ENCODE measurements around the gene MAP3K9. TPM values are rescaled to one million over a fixed set of nuclear protein-coding genes. Genes with fewer than 3 reads are reported as not detected.

Gene MAP3K9
- total and polyA plus RNA-seq, 8 donors: 2.1 to 7.6 (median 4.9) TPM

DNA sequence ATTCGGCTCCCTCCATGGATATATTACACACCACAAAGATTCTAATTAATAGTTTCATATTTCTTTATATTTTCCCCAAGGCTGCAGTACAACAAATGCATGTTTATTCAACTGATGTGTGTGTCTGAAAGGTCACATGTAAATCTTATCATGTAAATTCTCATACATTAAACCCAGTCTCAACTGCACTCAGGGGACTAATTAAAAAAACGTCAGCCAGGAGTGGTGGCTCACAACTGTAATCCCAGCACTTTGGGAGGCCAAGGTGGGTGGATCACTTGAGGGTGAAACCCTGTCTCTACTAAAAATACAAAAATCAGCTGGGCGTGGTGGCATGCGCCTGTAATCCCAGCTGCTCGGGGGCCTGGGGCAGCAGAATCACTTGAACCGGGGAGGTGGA, 67.8 kb downstream of the MAP3K9 start:
- FAIRE-seq: no peak
- no peaks in the 10 kb centered on the region for H3K36me3 ChIP-seq

DNA sequence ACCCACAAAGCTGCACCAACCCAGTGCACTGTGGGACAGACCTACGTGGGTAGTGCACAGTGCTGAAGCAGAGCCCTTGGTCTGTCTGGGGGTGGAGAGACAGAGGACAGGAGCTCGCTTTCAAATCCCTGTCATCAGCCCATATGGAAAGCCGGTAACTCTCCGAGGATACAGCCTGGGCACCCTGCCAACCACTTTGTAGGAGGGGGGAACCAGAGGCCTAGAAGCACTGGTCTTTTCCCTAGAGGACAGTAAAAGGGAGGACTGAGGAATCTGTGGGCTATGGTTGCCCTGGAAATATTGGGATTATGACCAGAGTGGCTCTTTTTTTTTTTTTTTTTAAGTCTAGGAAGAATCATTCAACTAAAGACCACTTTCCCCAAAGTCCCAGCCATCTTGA, 74.3 kb downstream of the MAP3K9 start:
- ATAC-seq: no peak
- WGBS, 2 donors: 50 to 51% methylated on average over 4 of the region's 4 CpGs

More for the DNA sequence above, 67.8 kb downstream of the MAP3K9 start:
- no peak for DNase-seq
- ATAC-seq: no peak
- Histone ChIP-seq H3K4me1 (no peaks in the 10 kb centered on the region), H3K9me3 (no peaks in the 10 kb centered on the region), H3K4me3 (no peak overlapping the region), H3K27me3 (no peaks in the 10 kb centered on the region), H3K27ac (no peak overlapping the region)
- 86 to 87% methylated on average over 6 of the region's 6 CpGs for WGBS, 2 donors
- intact Hi-C loops (cut with DNase I): no loop called here
- TF ChIP-seq, protein P1, sequence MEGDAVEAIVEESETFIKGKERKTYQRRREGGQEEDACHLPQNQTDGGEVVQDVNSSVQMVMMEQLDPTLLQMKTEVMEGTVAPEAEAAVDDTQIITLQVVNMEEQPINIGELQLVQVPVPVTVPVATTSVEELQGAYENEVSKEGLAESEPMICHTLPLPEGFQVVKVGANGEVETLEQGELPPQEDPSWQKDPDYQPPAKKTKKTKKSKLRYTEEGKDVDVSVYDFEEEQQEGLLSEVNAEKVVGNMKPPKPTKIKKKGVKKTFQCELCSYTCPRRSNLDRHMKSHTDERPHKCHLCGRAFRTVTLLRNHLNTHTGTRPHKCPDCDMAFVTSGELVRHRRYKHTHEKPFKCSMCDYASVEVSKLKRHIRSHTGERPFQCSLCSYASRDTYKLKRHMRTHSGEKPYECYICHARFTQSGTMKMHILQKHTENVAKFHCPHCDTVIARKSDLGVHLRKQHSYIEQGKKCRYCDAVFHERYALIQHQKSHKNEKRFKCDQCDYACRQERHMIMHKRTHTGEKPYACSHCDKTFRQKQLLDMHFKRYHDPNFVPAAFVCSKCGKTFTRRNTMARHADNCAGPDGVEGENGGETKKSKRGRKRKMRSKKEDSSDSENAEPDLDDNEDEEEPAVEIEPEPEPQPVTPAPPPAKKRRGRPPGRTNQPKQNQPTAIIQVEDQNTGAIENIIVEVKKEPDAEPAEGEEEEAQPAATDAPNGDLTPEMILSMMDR (IDR thresholded peaks at IDR 0.05): no peak

DNA sequence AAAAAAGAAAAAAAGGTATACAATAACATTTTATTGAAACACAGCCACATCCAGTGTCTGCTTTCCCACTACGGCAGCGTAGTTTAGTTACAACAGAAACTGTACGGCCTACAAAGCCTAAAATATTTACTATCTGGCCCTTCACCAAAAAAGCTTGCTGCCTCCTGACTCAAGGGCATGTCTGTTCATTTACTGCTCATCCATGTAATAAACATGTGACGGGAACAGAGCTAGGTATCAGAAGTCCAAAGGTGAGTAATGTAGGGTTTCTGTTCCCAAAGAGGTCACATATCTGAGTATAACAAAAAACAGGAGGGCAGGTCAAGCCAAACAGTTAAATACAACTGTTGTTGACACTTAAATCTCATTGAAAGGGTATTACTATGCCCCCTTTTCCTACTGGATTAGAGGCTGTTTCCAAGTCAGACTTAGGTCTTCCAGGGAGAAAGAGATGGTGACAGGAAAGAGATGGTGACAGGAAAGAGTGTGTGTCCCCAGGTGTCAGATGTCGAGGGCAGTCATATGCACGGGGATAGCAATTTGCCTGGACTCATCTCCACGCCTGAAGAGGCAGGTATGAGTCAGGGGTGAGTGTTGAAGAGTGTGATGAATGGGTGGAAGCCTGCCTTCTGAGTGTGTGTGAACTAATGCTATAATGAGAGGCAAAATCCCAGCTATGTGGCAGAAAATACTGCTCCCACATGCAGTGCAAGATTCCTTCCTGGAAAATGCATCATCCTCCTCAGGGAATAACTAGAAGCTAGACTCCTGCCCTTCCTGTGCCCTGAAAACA, 77.7 kb downstream of the MAP3K9 start:
- ATAC-seq: no peak
- 85% methylated on average over 7 of the region's 7 CpGs for WGBS, 2 donors

More for the DNA sequence above, 74.3 kb downstream of the MAP3K9 start:
- H3K4me1 ChIP-seq: no peaks in the 10 kb centered on the region
- TF ChIP-seq, protein P1 (IDR thresholded peaks at IDR 0.05): no peak
- no peak overlapping the region for H3K4me3 ChIP-seq
- DNase-seq: no peak
- FAIRE-seq: no peak
- no peaks in the 10 kb centered on the region for H3K9me3 ChIP-seq
- H3K27ac ChIP-seq: no peak overlapping the region
- intact Hi-C loops (cut with DNase I): no loop called here
- peaks cover 0 to 18% (median 0%) of the 10 kb centered on the region in 3 donors for H3K36me3 ChIP-seq
- H3K27me3 ChIP-seq: no peaks in the 10 kb centered on the region

DNA sequence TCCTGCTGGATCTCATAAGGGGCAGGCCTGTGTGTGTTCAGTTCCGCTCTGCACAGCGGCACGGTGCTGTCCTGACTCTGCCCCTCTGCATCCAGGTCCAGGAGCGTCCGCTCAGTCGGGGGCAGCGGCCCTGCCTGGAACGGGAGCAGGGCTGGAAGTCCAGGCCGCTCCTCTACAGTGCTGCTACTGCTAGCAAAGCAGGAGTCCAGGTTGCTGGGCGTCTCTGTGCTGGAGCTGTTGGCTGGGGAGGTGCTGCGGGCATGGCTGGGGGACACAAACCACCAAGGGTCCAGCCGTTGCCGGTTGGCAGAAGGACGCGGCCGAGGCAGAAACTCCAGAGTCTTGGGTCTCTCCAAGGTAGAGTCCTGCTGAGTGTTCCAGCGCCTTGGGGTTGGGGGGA, 78.9 kb downstream of the MAP3K9 start:
- H3K27ac ChIP-seq: no peak overlapping the region
- 95 to 96% methylated on average over 17 of the region's 17 CpGs for WGBS, 2 donors
- peaks cover 0 to 21% (median 0%) of the 10 kb centered on the region in 3 donors for H3K36me3 ChIP-seq
- TF ChIP-seq, protein P1 (IDR thresholded peaks at IDR 0.05): no peak
- no peaks in the 10 kb centered on the region for H3K4me1 ChIP-seq
- no peak overlapping the region for H3K4me3 ChIP-seq
- DNase-seq (no peak), FAIRE-seq (no peak), ATAC-seq (no peak)
- H3K27me3 ChIP-seq: no peaks in the 10 kb centered on the region
- no peaks in the 10 kb centered on the region for H3K9me3 ChIP-seq
- intact Hi-C loops (cut with DNase I): no loop called here

More for the DNA sequence above, 77.7 kb downstream of the MAP3K9 start:
- H3K9me3 ChIP-seq: no peaks in the 10 kb centered on the region
- TF ChIP-seq, protein P1 (IDR thresholded peaks at IDR 0.05): no peak
- no peak overlapping the region for H3K27ac ChIP-seq
- FAIRE-seq (no peak), DNase-seq (no peak)
- peaks cover 0 to 21% (median 0%) of the 10 kb centered on the region in 3 donors for H3K36me3 ChIP-seq
- no peaks in the 10 kb centered on the region for H3K27me3 ChIP-seq
- H3K4me3 ChIP-seq: no peak overlapping the region
- intact Hi-C loops (cut with DNase I): no loop called here
- no peaks in the 10 kb centered on the region for H3K4me1 ChIP-seq

Measured in pancreas (tissue), 10 donors.